H1 (cell line): ENCODE data around the gene ZBTB34. TPM values are rescaled to one million over a fixed set of nuclear protein-coding genes. Genes with fewer than 3 reads are reported as not detected.

ENCODE experiments used
- CTCF ChIA-PET: fragments of 300-600 bp; sonication (Branson Sonifier 250); formaldehyde crosslinking; loops from one replicate; lab custom pipeline; 2021; ENCODE audit not compliant: partially characterized antibody; lab: Charles Lee
- POLR2A ChIA-PET: fragments of 300-600 bp; sonication (Branson Sonifier 250); formaldehyde crosslinking; loops from one replicate; lab custom pipeline; 2021; ENCODE audit warnings: inconsistent platforms; ENCODE audit not compliant: partially characterized antibody; lab: Charles Lee
- DNase-seq, 2 experiments: peaks; one replicate each; pipeline versions ENCODE4 v3.0.0 to v3.0.0-alpha.2; 2010 to 2022; ENCODE audit warnings: low spot score in 2 of 2, low read depth in 1 of 2, mixed read lengths in 1 of 2
- FAIRE-seq: peaks from 2 replicates; lab custom pipeline; 2011; peaks lifted over from hg19 to GRCh38; lab: Jason Lieb, UNC
- H2AFZ ChIP-seq: 2 replicates; pipeline ENCODE4 v1.8.1; 2012; ENCODE audit warnings: low read length, inconsistent platforms
- H2AK5ac ChIP-seq: 2 replicates; pipeline ENCODE4 v1.6.1; 2013; ENCODE audit warnings: low read depth, low read length
- H2BK120ac ChIP-seq: replicated peaks from 2 replicates; pipeline ENCODE3; 2013; ENCODE audit warnings: low read depth, low read length, inconsistent platforms
- H2BK12ac ChIP-seq: 2 replicates; pipeline ENCODE4 v1.6.1; 2013; ENCODE audit warnings: low read depth, low read length
- H2BK15ac ChIP-seq: 2 replicates; pipeline ENCODE4 v1.6.1; 2013; ENCODE audit warnings: low read length
- H2BK20ac ChIP-seq: 2 replicates; pipeline ENCODE4 v1.6.1; 2013; ENCODE audit warnings: low read length
- H2BK5ac ChIP-seq: 2 replicates; pipeline ENCODE4 v1.6.1; 2013; ENCODE audit warnings: low read depth, low read length
- H3K14ac ChIP-seq: 2 replicates; pipeline ENCODE4 v1.6.1; 2013; ENCODE audit warnings: inconsistent platforms; ENCODE audit not compliant: insufficient read length
- H3K18ac ChIP-seq: 2 replicates; pipeline ENCODE4 v1.6.1; 2013; ENCODE audit warnings: low read length; ENCODE audit errors: extremely low read depth
- H3K23ac ChIP-seq: 2 replicates; pipeline ENCODE4 v1.6.1; 2013; ENCODE audit warnings: inconsistent platforms; ENCODE audit not compliant: insufficient read length
- H3K23me2 ChIP-seq: 2 replicates; pipeline ENCODE4 v1.6.1; 2013; ENCODE audit warnings: low read depth, low read length
- H3K27ac ChIP-seq: 2 replicates; pipeline ENCODE4 v1.6.1; 2011; ENCODE audit warnings: low read depth, low read length, inconsistent platforms
- H3K27me3 ChIP-seq, 4 experiments: replicated peaks in 1 of 4; 1 replicate in 1 of 4; 2 replicates in 3 of 4; pipeline versions ENCODE4 v1.6.1 to v1.8.1; 2011 to 2013; ENCODE audit warnings: low read length in 3 of 4, mild to moderate bottlenecking in 3 of 4, inconsistent platforms in 2 of 4, mixed read lengths in 2 of 4, moderate library complexity in 1 of 4; ENCODE audit not compliant: control insufficient read depth in 3 of 4, insufficient read depth in 3 of 4; ENCODE audit errors: extremely low read depth in 1 of 4
- H3K36me3 ChIP-seq, 4 experiments: 2 replicates each; pipeline versions ENCODE4 v1.6.1 to v1.8.1; 2011 to 2013; ENCODE audit warnings: mild to moderate bottlenecking in 4 of 4, low read length in 3 of 4, moderate library complexity in 2 of 4, control low read depth in 1 of 4, inconsistent platforms in 1 of 4; ENCODE audit not compliant: insufficient read depth in 4 of 4, control insufficient read depth in 2 of 4
- H3K4ac ChIP-seq: replicated peaks from 2 replicates; pipeline ENCODE3; 2013; ENCODE audit warnings: low read length, low read depth, mixed read lengths, inconsistent platforms; ENCODE audit not compliant: insufficient read length
- H3K4me1 ChIP-seq, 4 experiments: replicated peaks in 1 of 4; 1 replicate in 1 of 4; 2 replicates in 3 of 4; pipeline versions ENCODE4 v1.6.1 to v1.8.1; 2011 to 2013; ENCODE audit warnings: low read length in 3 of 4, inconsistent platforms in 2 of 4, mixed read lengths in 1 of 4; ENCODE audit not compliant: insufficient read depth in 4 of 4, control insufficient read depth in 3 of 4
- H3K4me2 ChIP-seq, 2 experiments: 2 replicates each; pipeline versions ENCODE4 v1.6.1 to v1.8.1; 2011 to 2013; ENCODE audit warnings: low read depth in 2 of 2, low read length in 2 of 2, control low read depth in 1 of 2, inconsistent platforms in 1 of 2, mild to moderate bottlenecking in 1 of 2; ENCODE audit not compliant: insufficient read depth in 1 of 2
- H3K4me3 ChIP-seq, 4 experiments: fragments of 200-600, 300-600 bp in 1 of 4; sonication (generic), shearing (Covaris generic), sonication (Bioruptor Twin) in 1 of 4; 2 replicates each; pipeline versions ENCODE4 v1.5.1 to v1.8.1; 2011 to 2016; ENCODE audit warnings: low read length in 4 of 4, low read depth in 3 of 4, control low read depth in 2 of 4, inconsistent platforms in 2 of 4, mild to moderate bottlenecking in 2 of 4, mixed read lengths in 1 of 4, moderate library complexity in 1 of 4; ENCODE audit not compliant: insufficient read depth in 2 of 4; ENCODE audit errors: extremely low read depth in 1 of 4
- H3K56ac ChIP-seq: replicated peaks from 2 replicates; pipeline ENCODE3; 2013; ENCODE audit warnings: low read depth, mild to moderate bottlenecking, mixed read lengths, low read length, inconsistent platforms; ENCODE audit not compliant: insufficient read length
- H3K79me1 ChIP-seq: 2 replicates; pipeline ENCODE4 v1.6.1; 2013; ENCODE audit warnings: low read depth, low read length, control low read depth
- H3K79me2 ChIP-seq, 2 experiments: 2 replicates each; pipeline versions ENCODE4 v1.6.1 to v1.8.1; 2012 to 2013; ENCODE audit warnings: low read length in 2 of 2, mild to moderate bottlenecking in 2 of 2, inconsistent platforms in 1 of 2; ENCODE audit not compliant: insufficient read depth in 2 of 2, control insufficient read depth in 1 of 2
- H3K9ac ChIP-seq, 4 experiments: replicated peaks in 1 of 4; 1 replicate in 1 of 4; 2 replicates in 3 of 4; pipeline versions ENCODE4 v1.6.1 to v1.8.1; 2011 to 2013; ENCODE audit warnings: low read depth in 3 of 4, low read length in 3 of 4, control low read depth in 2 of 4, mild to moderate bottlenecking in 2 of 4, moderate library complexity in 2 of 4, inconsistent platforms in 1 of 4; ENCODE audit errors: extremely low read depth in 1 of 4
- H3K9me3 ChIP-seq, 2 experiments: 2 replicates each; pipeline versions ENCODE4 v1.6.1 to v1.8.1; 2012 to 2013; ENCODE audit warnings: mild to moderate bottlenecking in 2 of 2, moderate library complexity in 2 of 2, control low read depth in 1 of 2, inconsistent platforms in 1 of 2, low read depth in 1 of 2, low read length in 1 of 2, mixed read lengths in 1 of 2; ENCODE audit not compliant: insufficient read depth in 2 of 2
- H4K20me1 ChIP-seq, 2 experiments: replicated peaks in 1 of 2; 2 replicates each; pipeline versions ENCODE3 to v1.8.1; 2011 to 2013; ENCODE audit warnings: inconsistent platforms in 2 of 2, low read length in 2 of 2, mild to moderate bottlenecking in 1 of 2; ENCODE audit not compliant: insufficient read depth in 2 of 2, control insufficient read depth in 1 of 2
- H4K5ac ChIP-seq: 2 replicates; pipeline ENCODE4 v1.6.1; 2013; ENCODE audit warnings: low read length, low read depth, mixed read lengths, inconsistent platforms; ENCODE audit not compliant: insufficient read length
- H4K8ac ChIP-seq: 2 replicates; pipeline ENCODE4 v1.8.0; 2013; ENCODE audit warnings: mild to moderate bottlenecking, moderate library complexity, low read length, inconsistent platforms; ENCODE audit not compliant: insufficient read depth; ENCODE audit errors: extremely low read depth
- H4K91ac ChIP-seq: replicated peaks from 2 replicates; pipeline ENCODE3; 2013; ENCODE audit warnings: low read length, mixed read lengths, inconsistent platforms; ENCODE audit not compliant: insufficient read length
- CTBP2 ChIP-seq: IDR thresholded peaks from 2 replicates; pipeline ENCODE4 v1.7.0; 2011; ENCODE audit warnings: borderline replicate concordance, mild to moderate bottlenecking, moderate library complexity, mixed read lengths, low read length; ENCODE audit not compliant: insufficient read depth, insufficient read length
- EP300 ChIP-seq, 2 experiments: IDR thresholded peaks; 1 replicate in 1 of 2; 2 replicates in 1 of 2; pipeline ENCODE4 v1.6.1; 2011 to 2012; ENCODE audit warnings: low read depth in 2 of 2, low read length in 2 of 2, mild to moderate bottlenecking in 2 of 2, borderline replicate concordance in 1 of 2, inconsistent platforms in 1 of 2, moderate library complexity in 1 of 2
- PHF8 ChIP-seq: fragments of 200-600 bp; sonication (generic); conservative IDR thresholded peaks from 2 replicates; pipeline ENCODE4 v1.7.1; 2012; ENCODE audit warnings: low read depth, mild to moderate bottlenecking, inconsistent platforms, low read length, moderate library complexity
- SP1 ChIP-seq: IDR thresholded peaks from 2 replicates; pipeline ENCODE4 v1.6.1; 2011; ENCODE audit warnings: low read depth, low read length
- TAF1 ChIP-seq: IDR thresholded peaks from 2 replicates; pipeline ENCODE4 v1.6.1; 2011; ENCODE audit warnings: mild to moderate bottlenecking, low read depth, low read length
- TCF12 ChIP-seq: IDR thresholded peaks from 2 replicates; pipeline ENCODE4 v1.6.1; 2011; ENCODE audit warnings: low read depth, mild to moderate bottlenecking, low read length
- ZNF274 ChIP-seq: IDR thresholded peaks from 2 replicates; pipeline ENCODE4 v1.7.0; 2012; ENCODE audit warnings: low read length, borderline replicate concordance; ENCODE audit errors: extremely low read depth
- WGBS, 2 experiments: shearing (Covaris generic) in 1 of 2; methylation state at CpG; one replicate each; pipeline versions ENCODE4 v1.1.6 to v1.1.7; 2013 to 2015; ENCODE audit warnings: low lambda C conversion rate in 2 of 2, mixed read lengths in 2 of 2, inconsistent platforms in 1 of 2, low coverage in 1 of 2, missing lambda C conversion rate in 1 of 2; ENCODE audit not compliant: insufficient replicate concordance in 2 of 2, insufficient coverage in 1 of 2, insufficient read length in 1 of 2; ENCODE audit errors: extremely low coverage in 1 of 2, missing lambda C conversion rate in 1 of 2; 5-methylcytosine and 5-hydroxymethylcytosine counted together
- polyA plus RNA-seq, 7 experiments: library from polyadenylated mRNA; depleted of rRNA in 3 of 7; stranded (reverse) in 5 of 7; unstranded in 2 of 7; fragments of >200 nt in 5 of 7; fragments of 200-250 nt in 2 of 7; gene quantifications; 1 replicate in 5 of 7; 2 replicates in 1 of 7; 4 replicates in 1 of 7; pipeline versions ENCODE4 v1.2.1 to v1.2.3, GENCODE V29; 2011 to 2013; ENCODE audit warnings: missing spikeins in 2 of 7, mixed read lengths in 2 of 7
- total RNA-seq: library from RNA; stranded (reverse); fragmentation: NEBNext Ultra II Directional; extraction: Animal tissue kit (Norgen Biotek cat#: 25700); gene quantifications from 2 replicates; pipeline ENCODE4 v1.2.1, GENCODE V29; 2021

Gene ZBTB34
- total and polyA plus RNA-seq, 2 of the 8 experiments (the other 6 are each of a cell fraction or from before 2014, with no cell fraction given), result 8.2 to 15.9 TPM

- no peaks in the 10 kb centered on the region for H3K27me3 ChIP-seq
- WGBS, 2 experiments, result 84% methylated on average over 8 of the region's 8 CpGs; no CpG with 5 or more reads in 1 of the 2 experiments
- H3K23ac ChIP-seq, result no peak overlapping the region
- H4K91ac ChIP-seq, result no peak overlapping the region
- no peaks in the 10 kb centered on the region for H3K9me3 ChIP-seq
- FAIRE-seq, result no peak
- no peak overlapping the region for H4K5ac ChIP-seq
- no peak overlapping the region for H3K18ac ChIP-seq
- H3K23me2 ChIP-seq, result no peaks in the 10 kb centered on the region
- peaks cover 0 to 2% of the 10 kb centered on the region in 2 experiments for H4K20me1 ChIP-seq
- H4K8ac ChIP-seq, result no peak overlapping the region
- no peak overlapping the region for H3K4ac ChIP-seq
- POLR2A ChIA-PET, result interaction anchor here (1.3 kb wide), 1 partner anchor 9 kb away, joined by 4 read pairs; no protein-coding TSS in a partner anchor
- TF ChIP-seq SP1 (no peak), PHF8 (no peak), ZNF274 (no peak), EP300 (IDR thresholded peaks at IDR 0.05; ENCODE audit: borderline replicate concordance in 1 of 2, low read depth in 2 of 2, low read length in 2 of 2) (no peak), TAF1 (no peak), CTBP2 (no peak), TCF12 (no peak)
- H2BK15ac ChIP-seq, result no peak overlapping the region
- H3K27ac ChIP-seq, result no peak overlapping the region
- no peak overlapping the region for H2AK5ac ChIP-seq
- peaks cover 0 to 17% (median 9%) of the 10 kb centered on the region in 4 experiments; a peak in 5 of 7 replicates for H3K4me1 ChIP-seq
- H3K79me1 ChIP-seq, result no peaks in the 10 kb centered on the region; the same call in 1 of the 2 replicates
- no peak overlapping the region for H3K14ac ChIP-seq
- no peak overlapping the region for H2BK120ac ChIP-seq
- H3K56ac ChIP-seq, result no peak overlapping the region
- no peak overlapping the region for H2BK5ac ChIP-seq
- H3K9ac ChIP-seq, result no peak overlapping the region
- no peak overlapping the region for H2AFZ ChIP-seq
- no peak overlapping the region for H2BK20ac ChIP-seq
- 0 out of 4 replicates have a peak, but pooled peaks cover 0 to 2% of the 10 kb centered on the region in 2 experiments for H3K79me2 ChIP-seq
- H3K4me3 ChIP-seq, result no peak overlapping the region
- no peak overlapping the region for H3K4me2 ChIP-seq
- H2BK12ac ChIP-seq, result no peak overlapping the region
- no peaks in the 10 kb centered on the region for H3K36me3 ChIP-seq
- CTCF ChIA-PET, result interaction anchor here (0.7 to 2.2 kb wide), 11 partner anchors 9 to 266 kb away, joined by 3 to 10 read pairs (median 4); no protein-coding TSS in a partner anchor
- no peak for DNase-seq
Observed at GRCh38 chr9:126934441-126934840, 74.0 kb downstream of the ZBTB34 start.
